GM12878 (cell line): ENCODE data around the gene RAD18. TPM values are rescaled to one million over a fixed set of nuclear protein-coding genes. Genes with fewer than 3 reads are reported as not detected.
A peak's percentile ranks its signal among the peaks of the same experiment; 100 is the strongest.

Experiments
- ATAC-seq: fragments of 200-7000 bp; cut with Tn5 transposase; 3 replicates; pipeline ENCODE4 v1.9.1; 2020; ENCODE audit warnings: mild to moderate bottlenecking, moderate library complexity
- BruUV-seq: library from RNA; stranded (reverse); fragments of 400-500 nt; replicated peaks from 2 replicates; lab custom pipeline; 2021; lab: Mats Ljungman, UMichigan
- CTCF ChIA-PET: fragments of 300-600 bp; sonication (Branson Sonifier 250); formaldehyde crosslinking; extraction: SDS; loops from one replicate; lab custom pipeline; 2021; ENCODE audit warnings: inconsistent platforms; lab: Yijun Ruan, JAX
- POLR2A ChIA-PET: fragments of 350-600 bp; formaldehyde crosslinking; extraction: SDS; loops from one replicate; lab custom pipeline; 2021; ENCODE audit warnings: inconsistent platforms; lab: Charles Lee
- RAD21 ChIA-PET: fragments of 300-600 bp; sonication (Branson Sonifier 250); formaldehyde crosslinking; loops from one replicate; lab custom pipeline; 2023; ENCODE audit warnings: antibody characterized with exemption; ENCODE audit not compliant: unreplicated experiment; lab: Charles Lee
- SMC1A ChIA-PET: fragments of 300-600 bp; sonication (Branson Sonifier 250); formaldehyde crosslinking; loops from one replicate; lab custom pipeline; 2023; ENCODE audit not compliant: unreplicated experiment, uncharacterized antibody; lab: Charles Lee
- DNase-seq: peaks from one replicate; pipeline ENCODE4 v3.0.0-alpha.2; 2011; ENCODE audit warnings: low read depth, low spot score
- FAIRE-seq: peaks from 3 replicates; lab custom pipeline; 2011; peaks lifted over from hg19 to GRCh38; lab: Jason Lieb, UNC
- H2AFZ ChIP-seq: 2 replicates; pipeline ENCODE4 v1.6.0; 2011; ENCODE audit warnings: low read depth, low read length, control low read depth; ENCODE audit not compliant: control insufficient read depth
- H3K27ac ChIP-seq: 2 replicates; pipeline ENCODE4 v1.5.1; 2011; ENCODE audit warnings: control low read depth; ENCODE audit not compliant: control insufficient read depth, insufficient read depth
- H3K27me3 ChIP-seq, 2 experiments: replicated peaks in 1 of 2; 2 replicates each; pipeline versions ENCODE4 v1.6.0 to v1.6.1; 2011; ENCODE audit warnings: low read length in 1 of 2; ENCODE audit not compliant: control insufficient read depth in 2 of 2, insufficient read depth in 2 of 2
- H3K36me3 ChIP-seq, 2 experiments: 2 replicates each; pipeline ENCODE4 v1.5.1; 2011; ENCODE audit warnings: low read length in 1 of 2; ENCODE audit not compliant: control insufficient read depth in 2 of 2, insufficient read depth in 2 of 2
- H3K4me1 ChIP-seq: 2 replicates; pipeline ENCODE4 v1.6.1; 2011; ENCODE audit warnings: mild to moderate bottlenecking, low read length, moderate library complexity, mixed read lengths; ENCODE audit not compliant: control insufficient read depth, insufficient read depth
- H3K4me2 ChIP-seq: 2 replicates; pipeline ENCODE4 v1.6.0; 2011; ENCODE audit warnings: control low read depth; ENCODE audit not compliant: control insufficient read depth, insufficient read depth
- H3K4me3 ChIP-seq: fragments of 200-600 bp; sonication (generic); 2 replicates; pipeline ENCODE4 v1.5.1; 2016
- H3K79me2 ChIP-seq: 2 replicates; pipeline ENCODE4 v1.6.0; 2011; ENCODE audit warnings: low read length; ENCODE audit not compliant: control insufficient read depth, insufficient read depth
- H3K9ac ChIP-seq: 2 replicates; pipeline ENCODE4 v1.8.0; 2011; ENCODE audit warnings: low read length, control low read depth, mixed read lengths; ENCODE audit not compliant: control insufficient read depth, insufficient read depth
- H3K9me3 ChIP-seq: replicated peaks from 3 replicates; pipeline ENCODE4 v1.5.1; 2011; ENCODE audit warnings: mild to moderate bottlenecking, low read length; ENCODE audit not compliant: control insufficient read depth, insufficient read depth
- H4K20me1 ChIP-seq: 2 replicates; pipeline ENCODE4 v1.6.0; 2011; ENCODE audit not compliant: control insufficient read depth, insufficient read depth
- ATF7 ChIP-seq: fragments of 450-650 bp; IDR thresholded peaks from 2 replicates; pipeline ENCODE4 v1.6.1; 2016; ENCODE audit warnings: low read depth, mild to moderate bottlenecking
- BCL3 ChIP-seq: IDR thresholded peaks from 2 replicates; pipeline ENCODE4 v1.6.1; 2011; ENCODE audit warnings: borderline replicate concordance, low read depth, mild to moderate bottlenecking, moderate library complexity, low read length; ENCODE audit not compliant: insufficient read depth, poor library complexity, severe bottlenecking
- CBFB ChIP-seq: IDR thresholded peaks from 2 replicates; pipeline ENCODE4 v1.6.1; 2016; ENCODE audit warnings: antibody characterized with exemption, low read depth
- CHD1 ChIP-seq: IDR thresholded peaks from 2 replicates; pipeline ENCODE4 v1.6.1; 2012; ENCODE audit warnings: low read depth, low read length, improper control_type of control experiment
- CHD4 ChIP-seq: fragments of 200-600 bp; sonication (generic); IDR thresholded peaks from 2 replicates; pipeline ENCODE4 v1.6.1; 2016; ENCODE audit warnings: mild to moderate bottlenecking
- DPF2 ChIP-seq: fragments of 450-650 bp; IDR thresholded peaks from 2 replicates; pipeline ENCODE4 v1.6.1; 2017; ENCODE audit warnings: mild to moderate bottlenecking
- E2F4 ChIP-seq: IDR thresholded peaks from 2 replicates; pipeline ENCODE4 v1.6.1; 2012; ENCODE audit warnings: low read depth, low read length, improper control_type of control experiment
- E4F1 ChIP-seq: fragments of 450-650 bp; IDR thresholded peaks from 2 replicates; pipeline ENCODE4 v1.6.1; 2018; ENCODE audit warnings: borderline replicate concordance, mild to moderate bottlenecking; ENCODE audit not compliant: partially characterized antibody
- EED ChIP-seq: sonication (generic); IDR thresholded peaks from 2 replicates; pipeline ENCODE4 v1.6.1; 2016; ENCODE audit warnings: antibody characterized with exemption, low read depth
- EP300 ChIP-seq, 2 experiments: fragments of 150-350 bp in 1 of 2; IDR thresholded peaks; 2 replicates each; pipeline ENCODE4 v1.6.1; 2011 to 2012; ENCODE audit warnings: low read depth in 2 of 2, low read length in 2 of 2, borderline replicate concordance in 1 of 2, improper control_type of control experiment in 1 of 2, inconsistent platforms in 1 of 2; ENCODE audit not compliant: control insufficient read depth in 1 of 2
- FOXK2 ChIP-seq: fragments of 450-650 bp; IDR thresholded peaks from 2 replicates; pipeline ENCODE4 v1.6.1; 2017; ENCODE audit warnings: mild to moderate bottlenecking, moderate library complexity
- GABPA ChIP-seq: IDR thresholded peaks from 2 replicates; pipeline ENCODE4 v1.6.1; 2014; ENCODE audit warnings: antibody characterized with exemption, low read depth, mild to moderate bottlenecking, inconsistent platforms
- GATAD2B ChIP-seq: fragments of 450-650 bp; conservative IDR thresholded peaks from 2 replicates; pipeline ENCODE4 v1.6.1; 2017; ENCODE audit warnings: low read depth, mild to moderate bottlenecking, moderate library complexity
- HDAC6 ChIP-seq: fragments of 200-600 bp; sonication (generic); IDR thresholded peaks from one replicate; pipeline ENCODE4 v1.8.0; 2017; ENCODE audit warnings: antibody characterized with exemption; ENCODE audit not compliant: unreplicated experiment
- JUNB ChIP-seq: IDR thresholded peaks from 2 replicates; pipeline ENCODE4 v1.6.1; 2016; ENCODE audit warnings: antibody characterized with exemption, mild to moderate bottlenecking
- NFIC ChIP-seq: IDR thresholded peaks from 2 replicates; pipeline ENCODE4 v1.6.1; 2012; ENCODE audit warnings: low read depth, mild to moderate bottlenecking, inconsistent platforms, low read length, moderate library complexity
- NR2F1 ChIP-seq: fragments of 450-650 bp; conservative IDR thresholded peaks from 2 replicates; pipeline ENCODE4 v1.6.1; 2017; ENCODE audit warnings: mild to moderate bottlenecking
- TBL1XR1 ChIP-seq: IDR thresholded peaks from 2 replicates; pipeline ENCODE4 v1.6.1; 2012; ENCODE audit warnings: low read depth, low read length, improper control_type of control experiment
- ZSCAN29 ChIP-seq: fragments of 450-650 bp; IDR thresholded peaks from 2 replicates; pipeline ENCODE4 v1.6.1; 2017; ENCODE audit warnings: mild to moderate bottlenecking, moderate library complexity
- WGBS: methylation state at CpG from one replicate; pipeline ENCODE4 v1.1.6; 2016; ENCODE audit warnings: low lambda C conversion rate; ENCODE audit not compliant: insufficient replicate concordance, insufficient coverage; ENCODE audit errors: missing lambda C conversion rate; 5-methylcytosine and 5-hydroxymethylcytosine counted together
- in situ Hi-C: fragments of 300-500 bp; cut with MboI; formaldehyde crosslinking; loops from 9 replicates; pipeline ENCODE4 v1.14.3; 2018; ENCODE audit warnings: mixed read lengths
- intact Hi-C: fragments of 100-400 bp; cut with micrococcal nuclease; formaldehyde crosslinking; loops from one replicate; pipeline ENCODE4 v1.14.2; 2022; ENCODE audit not compliant: unreplicated experiment
- polyA plus RNA-seq, 11 experiments: library from polyadenylated mRNA; depleted of rRNA in 4 of 11; unstranded in 6 of 11; stranded (reverse) in 5 of 11; fragments of >200 nt; fragmentation: Nextera tagmentation in 4 of 11; fragmentation: Illumina TruSeq in 1 of 11; extraction: Ambion mirVana in 4 of 11; extraction: Trizol in 1 of 11; gene quantifications; 1 replicate in 1 of 11; 2 replicates in 10 of 11; pipeline versions ENCODE4 v1.2.1 to v1.2.3, GENCODE V29; 2011 to 2016; ENCODE audit warnings: inconsistent platforms in 2 of 11, missing spikeins in 2 of 11, low read depth in 1 of 11
- total RNA-seq, 4 experiments: library from RNA; depleted of rRNA in 3 of 4; stranded (reverse); fragments of >200 nt in 3 of 4; fragmentation: Illumina TruSeq in 1 of 4; extraction: Trizol in 1 of 4; gene quantifications; 2 replicates each; pipeline versions ENCODE4 v1.2.1 to v1.2.3, GENCODE V29; 2013 to 2021

RAD18 gene
- total and polyA plus RNA-seq, 10 of the 15 experiments (the other 5 are each of a cell fraction or from before 2014, with no cell fraction given), result 8.7 to 38.6 (median 19.2) TPM

- no peak overlapping the region; the same call in 1 of the 2 replicates for H2AFZ ChIP-seq
- DNase-seq (peak; percentile 56), FAIRE-seq (peak; percentile 94), ATAC-seq (peak; percentile 89)
- H3K4me1 ChIP-seq, result peaks cover 8% of the 10 kb centered on the region; the same call in 1 of the 2 replicates
- intact Hi-C loops (loop anchor here (5.0 kb wide), 1 partner anchor 188 kb away; the partner anchor contains the start of gene OXTR), in situ Hi-C loops (no loop called here)
- peak overlapping the region; percentile 12; the same call in 1 of the 2 replicates for H3K4me2 ChIP-seq
- no peaks in the 10 kb centered on the region for H4K20me1 ChIP-seq
- ChIA-PET POLR2A (interaction anchor here (1.1 kb wide), 1 partner anchor 8 kb away, joined by 4 read pairs; no protein-coding TSS in a partner anchor), CTCF (interaction anchor here (1.0 to 1.9 kb wide), 4 partner anchors 10 to 186 kb away, joined by 3 to 6 read pairs (median 4); no protein-coding TSS in a partner anchor), SMC1A (interaction anchor here (1.5 kb wide), 1 partner anchor 17 kb away, joined by 5 read pairs; no protein-coding TSS in a partner anchor), RAD21 (interaction anchor here (0.7 to 1.7 kb wide), 4 partner anchors 8 to 186 kb away, joined by 3 to 8 read pairs (median 4); partner anchors contain the start of genes OXTR and RAD18)
- WGBS, result 69% methylated on average over 4 of the region's 4 CpGs
- peaks cover 46% of the 10 kb centered on the region for H3K79me2 ChIP-seq
- H3K9me3 ChIP-seq, result no peaks in the 10 kb centered on the region
- no peaks in the 10 kb centered on the region for H3K36me3 ChIP-seq
- H3K27me3 ChIP-seq, result no peaks in the 10 kb centered on the region
- no peak overlapping the region for H3K9ac ChIP-seq
- H3K4me3 ChIP-seq, result no peak overlapping the region
- BruUV-seq, result no TSS peak
- H3K27ac ChIP-seq, result peak overlapping the region; percentile 51
- TF ChIP-seq GABPA (no peak), TBL1XR1 (no peak), FOXK2 (no peak), CHD4 (no peak), BCL3 (no peak), E4F1 (no peak), EED (peak; percentile 20; the same call in 1 of the 2 replicates), CBFB (no peak), CHD1 (no peak), DPF2 (peak; percentile 62; the same call in 1 of the 2 replicates), E2F4 (no peak), NR2F1 (0 out of 2 replicates have a peak, but pooled peaks have one; percentile 30), ZSCAN29 (no peak), NFIC (0 out of 2 replicates have a peak, but pooled peaks have one; percentile 38), GATAD2B (0 out of 2 replicates have a peak, but pooled peaks have one; percentile 39), EP300 (IDR thresholded peaks at IDR 0.05; ENCODE audit: borderline replicate concordance in 1 of 2, control insufficient read depth in 1 of 2, low read depth in 2 of 2, low read length in 2 of 2) (peak in 1 of 2 experiments; percentile 67; a peak in 2 of 4 replicates), HDAC6 (no peak), ATF7 (peak; percentile 68), JUNB (no peak)
Measured at GRCh38 chr3:8954938-8955763, 8.1 kb downstream of the RAD18 start.
